Measurements from ENCODE around the gene DTNA. TPM values are rescaled to one million over a fixed set of nuclear protein-coding genes. Genes with fewer than 3 reads are reported as not detected.
"Not testable (repeated sequence)": the region's sequence is repeated elsewhere in the genome, so short reads cannot be mapped to it uniquely, and the experiment has no call there.

DTNA gene
- total and polyA plus RNA-seq, 5 donors from 2014 or later: not detected

- not testable (repeated sequence) for ATAC-seq (ENCODE audit: low read depth in 2 of 2); H3K27ac ChIP-seq (ENCODE audit: insufficient read depth, low read length, poor library complexity, severe bottlenecking); H3K9me3 ChIP-seq (ENCODE audit: control insufficient read depth in 2 of 2, low read length in 2 of 2); H3K36me3 Mint-ChIP-seq; H3K4me3 ChIP-seq (ENCODE audit: low read depth, low read length); H3K27me3 ChIP-seq (ENCODE audit: control insufficient read depth, insufficient read depth, low read length); H3K4me3 Mint-ChIP-seq; H3K36me3 ChIP-seq (ENCODE audit: control insufficient read depth, insufficient read depth, low read length); H3K4me1 ChIP-seq (ENCODE audit: control insufficient read depth, insufficient read depth, low read length, poor library complexity, severe bottlenecking); H3K4me1 Mint-ChIP-seq; H3K27me3 Mint-ChIP-seq; H3K27ac Mint-ChIP-seq; DNase-seq
- peaks cover 0 to 10% (median 0%) of the 10 kb centered on the region in 7 donors for H3K9me3 Mint-ChIP-seq
Measured at GRCh38 chr18:34725737-34726136, 15.6 kb downstream of the DTNA start.

GRCh38 chr18:34726286-34727004, 16.3 kb downstream of the DTNA start:
- H3K27ac Mint-ChIP-seq: no peak overlapping the region
- H3K4me1 Mint-ChIP-seq: no peaks in the 10 kb centered on the region
- H3K4me3 Mint-ChIP-seq: no peak overlapping the region
- Histone ChIP-seq H3K4me1 (ENCODE audit: control insufficient read depth, insufficient read depth, low read length, poor library complexity, severe bottlenecking) (no peaks in the 10 kb centered on the region), H3K27me3 (ENCODE audit: control insufficient read depth, insufficient read depth, low read length) (no peaks in the 10 kb centered on the region), H3K27ac (ENCODE audit: insufficient read depth, low read length, poor library complexity, severe bottlenecking) (no peak overlapping the region), H3K9me3 (ENCODE audit: control insufficient read depth in 2 of 2, low read length in 2 of 2) (no peaks in the 10 kb centered on the region), H3K36me3 (ENCODE audit: control insufficient read depth, insufficient read depth, low read length) (no peaks in the 10 kb centered on the region), H3K4me3 (ENCODE audit: low read depth, low read length) (no peak overlapping the region)
- no peaks in the 10 kb centered on the region for H3K36me3 Mint-ChIP-seq
- ATAC-seq (ENCODE audit: low read depth in 2 of 2): no peak
- H3K9me3 Mint-ChIP-seq: peaks cover 0 to 10% (median 0%) of the 10 kb centered on the region in 7 donors
- DNase-seq: no peak
- no peaks in the 10 kb centered on the region for H3K27me3 Mint-ChIP-seq

DNA sequence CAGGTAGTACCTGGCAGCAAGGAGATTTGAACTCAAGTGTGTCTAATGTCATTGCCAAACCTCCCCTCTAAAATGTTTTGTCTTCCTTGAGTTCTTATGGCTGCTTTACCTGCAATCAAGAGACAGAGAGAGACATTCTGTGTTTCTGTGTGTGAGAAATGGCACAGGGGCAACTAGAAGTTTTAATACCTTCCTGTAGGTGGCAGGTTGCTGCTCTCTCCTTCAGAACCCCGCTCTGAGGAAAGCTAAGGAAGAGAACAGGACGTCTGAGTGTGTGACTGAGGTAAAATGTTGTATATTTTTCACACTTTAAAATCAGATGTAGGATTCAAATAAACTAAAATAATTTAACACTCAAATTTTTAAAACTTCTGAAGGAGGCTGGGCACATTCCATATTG, 19.2 kb downstream of the DTNA start:
- peak in 1 of 3 donors; percentile 1 for DNase-seq
- H3K27ac Mint-ChIP-seq: no peak overlapping the region
- no peak for ATAC-seq (ENCODE audit: low read depth in 2 of 2)
- H3K27me3 Mint-ChIP-seq: no peaks in the 10 kb centered on the region
- no peaks in the 10 kb centered on the region for H3K27me3 ChIP-seq (ENCODE audit: control insufficient read depth, insufficient read depth, low read length)
- H3K27ac ChIP-seq (ENCODE audit: insufficient read depth, low read length, poor library complexity, severe bottlenecking): no peak overlapping the region
- no peaks in the 10 kb centered on the region for H3K36me3 Mint-ChIP-seq
- no peaks in the 10 kb centered on the region for H3K9me3 ChIP-seq (ENCODE audit: control insufficient read depth in 2 of 2, low read length in 2 of 2)
- no peaks in the 10 kb centered on the region for H3K4me1 ChIP-seq (ENCODE audit: control insufficient read depth, insufficient read depth, low read length, poor library complexity, severe bottlenecking)
- H3K4me1 Mint-ChIP-seq: no peaks in the 10 kb centered on the region
- H3K9me3 Mint-ChIP-seq: peaks cover 0 to 9% (median 0%) of the 10 kb centered on the region in 7 donors
- H3K36me3 ChIP-seq (ENCODE audit: control insufficient read depth, insufficient read depth, low read length): no peaks in the 10 kb centered on the region
- no peak overlapping the region for H3K4me3 Mint-ChIP-seq
- no peak overlapping the region for H3K4me3 ChIP-seq (ENCODE audit: low read depth, low read length)

- no peaks in the 10 kb centered on the region for H3K36me3 ChIP-seq (ENCODE audit: control insufficient read depth, insufficient read depth, low read length)
- no peak overlapping the region for H3K4me3 ChIP-seq (ENCODE audit: low read depth, low read length)
- Mint-ChIP-seq H3K9me3 (peaks cover 0 to 7% (median 0%) of the 10 kb centered on the region in 7 donors), H3K36me3 (no peaks in the 10 kb centered on the region), H3K4me1 (no peaks in the 10 kb centered on the region), H3K27me3 (no peaks in the 10 kb centered on the region), H3K4me3 (no peak overlapping the region), H3K27ac (no peak overlapping the region)
- H3K4me1 ChIP-seq (ENCODE audit: control insufficient read depth, insufficient read depth, low read length, poor library complexity, severe bottlenecking): no peaks in the 10 kb centered on the region
- no peak overlapping the region for H3K27ac ChIP-seq (ENCODE audit: insufficient read depth, low read length, poor library complexity, severe bottlenecking)
- DNase-seq (no peak), ATAC-seq (ENCODE audit: low read depth in 2 of 2) (no peak)
- no peaks in the 10 kb centered on the region for H3K9me3 ChIP-seq (ENCODE audit: control insufficient read depth in 2 of 2, low read length in 2 of 2)
- H3K27me3 ChIP-seq (ENCODE audit: control insufficient read depth, insufficient read depth, low read length): no peaks in the 10 kb centered on the region
Measured at GRCh38 chr18:34729740-34730355, 19.8 kb downstream of the DTNA start.

DNA sequence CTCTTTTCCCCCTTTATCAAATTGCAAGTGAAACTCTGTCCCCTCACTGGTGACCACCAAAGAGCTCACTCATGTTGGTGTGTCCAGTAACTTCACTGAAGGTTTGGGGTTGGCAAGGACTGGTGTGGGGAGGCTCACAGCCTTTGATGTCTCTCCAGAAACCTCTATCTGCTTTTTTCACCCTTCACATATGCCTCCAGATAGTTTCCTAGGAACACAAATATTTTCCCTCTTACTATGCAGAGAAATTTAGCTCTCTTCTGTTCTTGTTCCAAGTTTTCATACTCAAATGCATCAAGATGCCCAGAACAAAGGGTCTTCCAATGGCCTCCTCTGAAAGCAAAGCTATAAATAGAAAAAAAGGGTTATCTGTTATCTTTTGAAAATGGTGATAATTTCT, 20.7 kb downstream of the DTNA start:
- Histone ChIP-seq H3K4me3 (ENCODE audit: low read depth, low read length) (no peak overlapping the region), H3K27me3 (ENCODE audit: control insufficient read depth, insufficient read depth, low read length) (no peaks in the 10 kb centered on the region), H3K4me1 (ENCODE audit: control insufficient read depth, insufficient read depth, low read length, poor library complexity, severe bottlenecking) (no peaks in the 10 kb centered on the region), H3K27ac (ENCODE audit: insufficient read depth, low read length, poor library complexity, severe bottlenecking) (no peak overlapping the region), H3K9me3 (ENCODE audit: control insufficient read depth in 2 of 2, low read length in 2 of 2) (no peaks in the 10 kb centered on the region), H3K36me3 (ENCODE audit: control insufficient read depth, insufficient read depth, low read length) (no peaks in the 10 kb centered on the region)
- Mint-ChIP-seq H3K4me3 (no peak overlapping the region), H3K4me1 (no peaks in the 10 kb centered on the region), H3K36me3 (no peaks in the 10 kb centered on the region), H3K27ac (no peak overlapping the region), H3K9me3 (peaks cover 0 to under 1% (median 0%) of the 10 kb centered on the region in 7 donors), H3K27me3 (no peaks in the 10 kb centered on the region)
- ATAC-seq (ENCODE audit: low read depth in 2 of 2) (no peak), DNase-seq (no peak)

- no peak overlapping the region for H3K4me3 ChIP-seq (ENCODE audit: low read depth, low read length)
- no peak overlapping the region for H3K27ac Mint-ChIP-seq
- no peaks in the 10 kb centered on the region for H3K27me3 Mint-ChIP-seq
- no peaks in the 10 kb centered on the region for H3K4me1 Mint-ChIP-seq
- ATAC-seq (ENCODE audit: low read depth in 2 of 2) (no peak), DNase-seq (no peak)
- no peaks in the 10 kb centered on the region for H3K27me3 ChIP-seq (ENCODE audit: control insufficient read depth, insufficient read depth, low read length)
- no peak overlapping the region for H3K27ac ChIP-seq (ENCODE audit: insufficient read depth, low read length, poor library complexity, severe bottlenecking)
- H3K4me1 ChIP-seq (ENCODE audit: control insufficient read depth, insufficient read depth, low read length, poor library complexity, severe bottlenecking): no peaks in the 10 kb centered on the region
- H3K4me3 Mint-ChIP-seq: no peak overlapping the region
- no peaks in the 10 kb centered on the region for H3K9me3 ChIP-seq (ENCODE audit: control insufficient read depth in 2 of 2, low read length in 2 of 2)
- H3K9me3 Mint-ChIP-seq: no peaks in the 10 kb centered on the region
- no peaks in the 10 kb centered on the region for H3K36me3 Mint-ChIP-seq
- H3K36me3 ChIP-seq (ENCODE audit: control insufficient read depth, insufficient read depth, low read length): no peaks in the 10 kb centered on the region
Measured at GRCh38 chr18:34734056-34734455, 24.0 kb downstream of the DTNA start.

DNA sequence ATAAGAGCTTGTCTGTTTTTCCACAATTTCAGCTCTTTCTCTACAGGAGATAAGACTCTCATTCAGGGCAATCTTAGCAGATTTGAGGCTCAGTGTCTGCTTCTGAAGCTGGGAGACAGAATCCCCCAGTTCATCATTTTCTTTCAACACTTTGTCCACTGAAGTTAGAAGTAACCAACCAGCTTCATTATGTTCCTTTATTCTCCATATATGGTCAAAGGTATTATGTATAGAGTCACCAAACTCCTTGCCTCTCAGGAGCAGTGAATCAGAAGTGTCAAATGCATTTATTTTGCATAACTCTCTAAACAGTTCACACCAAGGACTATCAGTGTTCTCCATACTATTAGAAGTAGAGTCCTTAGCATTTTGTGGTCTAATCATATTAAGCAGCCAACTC, 24.4 kb downstream of the DTNA start:
- not testable (repeated sequence) for H3K4me1 Mint-ChIP-seq; H3K9me3 Mint-ChIP-seq; H3K27ac Mint-ChIP-seq; H3K9me3 ChIP-seq (ENCODE audit: control insufficient read depth in 2 of 2, low read length in 2 of 2); H3K36me3 ChIP-seq (ENCODE audit: control insufficient read depth, insufficient read depth, low read length); H3K27ac ChIP-seq (ENCODE audit: insufficient read depth, low read length, poor library complexity, severe bottlenecking); H3K36me3 Mint-ChIP-seq; ATAC-seq (ENCODE audit: low read depth in 2 of 2); H3K4me1 ChIP-seq (ENCODE audit: control insufficient read depth, insufficient read depth, low read length, poor library complexity, severe bottlenecking); H3K27me3 ChIP-seq (ENCODE audit: control insufficient read depth, insufficient read depth, low read length); H3K4me3 Mint-ChIP-seq; H3K27me3 Mint-ChIP-seq; H3K4me3 ChIP-seq (ENCODE audit: low read depth, low read length); DNase-seq
